NCI-H510A treated with DMSO at 0.1 percent for 48 hours (cell line): Measurements from ENCODE around the gene MYLK4.
"Not testable (repeated sequence)": the region's sequence is repeated elsewhere in the genome, so short reads cannot be mapped to it uniquely, and the experiment has no call there.

Experiments used
- DNase-seq: peaks from one replicate; lab custom pipeline; 2025; lab: John Stamatoyannopoulos, UW

The MYLK4 gene

DNA sequence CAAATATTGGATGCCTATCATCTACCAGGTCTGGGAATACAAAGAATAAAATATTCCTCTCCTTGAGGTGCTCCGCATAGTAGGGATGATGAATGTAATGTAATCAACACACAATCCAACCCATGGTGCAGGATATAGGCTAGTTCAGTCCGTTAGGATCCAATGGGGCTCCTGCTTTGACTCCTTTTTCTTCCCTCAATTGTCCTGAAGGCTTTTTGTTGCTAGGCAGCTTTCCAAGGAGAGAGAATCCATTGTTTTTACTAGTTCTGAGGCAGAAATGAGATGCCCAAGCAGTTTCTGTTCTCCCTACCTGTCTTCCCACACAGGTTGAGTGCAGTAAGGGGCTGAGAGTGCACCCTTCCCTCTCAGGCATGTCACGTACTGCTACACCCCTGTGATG, 26.5 kb upstream of the MYLK4 start:
- DNase-seq: no peak

GRCh38 chr6:2775003-2775402, 24.3 kb upstream of the MYLK4 start:
- no peak for DNase-seq

- no peak for DNase-seq
Measured at GRCh38 chr6:2773449-2773848, 22.7 kb upstream of the MYLK4 start.

- no peak for DNase-seq
Measured at GRCh38 chr6:2772840-2773239, 22.1 kb upstream of the MYLK4 start.

GRCh38 chr6:2771079-2771478, 20.4 kb upstream of the MYLK4 start:
- DNase-seq: no peak

GRCh38 chr6:2770171-2770570, 19.4 kb upstream of the MYLK4 start:
- DNase-seq: no peak

GRCh38 chr6:2768696-2769095, 18.0 kb upstream of the MYLK4 start:
- DNase-seq: no peak

DNA sequence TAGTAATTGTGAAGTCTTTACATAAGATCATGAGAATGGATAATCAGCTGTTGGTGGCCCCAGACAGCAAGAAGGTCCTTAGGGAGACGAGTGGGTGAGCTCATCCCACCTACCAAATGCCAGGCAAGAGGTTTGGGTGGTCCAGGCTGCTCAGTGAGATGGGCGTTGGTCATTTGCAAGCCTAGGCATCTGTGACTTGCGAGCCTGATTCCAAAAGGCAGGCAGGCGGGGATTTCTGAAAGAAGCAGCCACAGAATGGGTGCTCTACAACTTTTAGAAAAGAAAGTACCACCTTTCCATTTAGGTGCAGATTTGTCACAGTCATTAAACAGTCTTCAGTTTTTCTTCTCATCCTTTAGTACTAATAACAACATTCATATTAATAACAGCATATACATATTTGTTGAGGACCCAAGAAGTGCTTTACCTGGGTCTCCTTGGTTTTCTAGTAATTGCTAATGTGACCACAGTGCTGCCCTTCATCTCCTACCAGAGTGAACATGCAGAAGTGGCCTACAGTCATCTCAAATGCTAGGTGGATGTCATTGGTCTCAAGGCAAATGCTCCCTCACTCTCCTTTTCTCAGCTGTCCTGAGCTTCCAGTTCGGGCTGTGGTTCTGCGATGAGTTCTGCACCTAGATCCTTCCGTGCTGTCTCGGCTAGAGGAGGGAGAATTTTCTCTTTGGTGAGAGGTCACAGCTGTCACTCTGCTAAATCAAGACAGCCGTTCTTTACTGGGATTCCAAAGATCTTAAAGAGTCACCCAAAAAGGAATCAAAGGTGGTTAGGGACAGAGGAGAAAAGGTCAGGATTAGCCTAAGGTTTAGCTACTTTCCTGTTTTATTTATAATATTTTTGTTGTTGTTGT, 17.2 kb upstream of the MYLK4 start:
- no peak for DNase-seq

DNA sequence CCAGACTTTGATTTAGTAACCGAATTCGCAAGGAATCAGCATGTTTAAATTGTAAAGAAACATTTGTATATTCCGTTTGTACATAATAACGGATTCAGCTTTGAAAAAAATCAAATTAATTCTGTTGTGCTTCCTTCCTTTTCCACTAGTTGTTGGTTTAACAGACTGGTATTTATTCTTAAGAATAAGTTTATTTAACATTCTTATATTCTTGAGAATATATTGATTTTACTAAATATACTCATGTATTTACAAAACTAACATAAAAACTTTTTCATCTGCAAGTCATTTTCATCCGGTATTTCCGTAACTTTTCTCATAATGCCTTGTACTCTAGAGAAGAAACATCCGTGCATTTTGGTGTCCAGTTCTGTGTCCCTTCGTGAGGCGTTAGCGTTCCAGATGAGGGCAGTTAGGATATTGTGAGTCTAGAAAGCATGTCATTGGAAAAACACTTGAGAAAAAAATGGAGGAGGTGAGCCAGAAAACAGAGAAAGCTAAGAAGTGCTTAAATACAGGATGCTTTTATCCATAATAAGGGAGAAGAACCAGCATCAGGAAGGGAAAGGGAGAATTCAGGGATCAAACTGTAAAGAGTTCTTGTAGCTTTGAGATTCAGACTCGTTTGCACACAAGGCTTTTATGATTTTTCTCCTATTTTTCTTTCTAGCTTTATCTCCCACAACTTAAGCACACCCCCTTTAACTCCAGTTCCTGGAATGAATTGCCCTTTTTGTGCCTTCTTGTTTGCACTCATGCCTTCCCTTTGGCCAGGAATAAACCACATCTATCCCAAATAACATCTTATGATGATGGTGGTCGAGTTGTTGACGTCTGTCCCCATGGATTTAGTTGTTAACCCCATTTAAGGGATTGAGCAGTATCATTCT, 16.3 kb upstream of the MYLK4 start:
- DNase-seq: no peak

DNA sequence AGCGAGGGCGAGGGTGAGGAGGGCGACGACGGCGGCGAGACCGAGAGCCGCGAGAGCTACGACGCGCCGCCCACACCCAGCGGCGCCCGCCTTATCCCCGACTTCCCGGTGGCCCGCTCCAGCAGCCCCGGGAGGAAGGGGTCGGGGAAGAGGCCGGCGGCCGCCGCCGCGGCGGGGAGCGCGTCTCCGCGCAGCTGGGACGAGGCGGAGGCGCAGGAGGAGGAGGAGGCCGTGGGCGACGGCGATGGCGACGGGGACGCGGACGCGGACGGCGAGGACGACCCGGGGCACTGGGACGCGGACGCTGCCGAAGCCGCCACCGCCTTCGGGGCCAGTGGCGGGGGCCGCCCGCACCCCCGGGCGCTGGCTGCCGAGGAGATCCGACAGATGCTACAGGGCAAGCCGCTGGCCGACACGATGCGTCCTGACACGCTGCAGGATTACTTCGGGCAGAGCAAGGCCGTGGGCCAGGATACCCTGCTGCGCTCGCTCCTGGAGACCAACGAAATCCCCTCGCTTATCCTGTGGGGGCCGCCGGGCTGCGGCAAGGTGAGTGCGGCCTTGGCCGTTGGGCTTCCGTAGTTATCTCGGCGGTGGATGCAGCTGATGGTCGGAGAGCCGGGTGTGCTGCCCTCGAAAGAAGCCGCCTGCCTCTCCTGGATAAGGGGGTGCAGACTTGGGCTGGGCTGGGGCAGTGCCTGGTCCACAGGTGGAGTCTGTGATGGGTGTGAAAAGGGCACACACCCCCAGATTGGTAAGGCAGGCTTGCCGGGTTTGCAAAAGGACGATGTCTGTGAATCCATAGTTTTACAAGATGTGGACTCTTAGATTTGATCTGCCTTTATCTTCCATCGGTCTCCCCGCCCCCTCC, 15.4 kb upstream of the MYLK4 start:
- peak; percentile 5 for DNase-seq

GRCh38 chr6:2765166-2765895, 14.6 kb upstream of the MYLK4 start, which contains the start of gene WRNIP1:
WRNIP1 (plus strand) TSS chr6:2765393; CDS start chr6:2765623, 230 bp downstream.
- DNase-seq: peak; percentile 89

DNA sequence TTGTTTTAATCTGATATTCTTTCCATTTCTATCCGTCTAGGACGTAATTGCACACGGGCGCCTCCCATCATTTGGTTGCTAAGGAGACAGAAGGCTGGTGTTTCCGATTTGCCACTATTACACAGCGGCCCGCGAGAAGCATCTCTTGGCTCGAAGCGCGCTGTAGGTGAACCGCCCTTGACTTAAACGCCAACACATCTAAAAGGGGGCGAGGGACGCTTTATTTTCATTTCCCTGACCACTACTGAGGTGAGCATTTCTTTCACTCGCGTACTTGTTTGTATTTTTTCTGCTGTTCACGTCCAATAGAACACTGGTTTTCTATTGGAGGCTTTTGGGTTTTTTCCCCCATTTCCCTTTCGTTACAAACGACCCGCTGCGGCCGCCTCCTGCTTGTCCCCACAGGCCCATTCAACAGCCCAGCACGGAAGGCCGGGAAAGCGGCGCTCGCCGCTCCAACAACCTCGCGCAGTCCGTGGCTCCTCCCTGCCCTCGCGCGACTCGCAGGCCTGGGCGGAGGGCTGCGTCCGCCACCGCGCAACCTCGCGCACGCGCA, 14.0 kb upstream of the MYLK4 start:
- peak; percentile 58 for DNase-seq

DNA sequence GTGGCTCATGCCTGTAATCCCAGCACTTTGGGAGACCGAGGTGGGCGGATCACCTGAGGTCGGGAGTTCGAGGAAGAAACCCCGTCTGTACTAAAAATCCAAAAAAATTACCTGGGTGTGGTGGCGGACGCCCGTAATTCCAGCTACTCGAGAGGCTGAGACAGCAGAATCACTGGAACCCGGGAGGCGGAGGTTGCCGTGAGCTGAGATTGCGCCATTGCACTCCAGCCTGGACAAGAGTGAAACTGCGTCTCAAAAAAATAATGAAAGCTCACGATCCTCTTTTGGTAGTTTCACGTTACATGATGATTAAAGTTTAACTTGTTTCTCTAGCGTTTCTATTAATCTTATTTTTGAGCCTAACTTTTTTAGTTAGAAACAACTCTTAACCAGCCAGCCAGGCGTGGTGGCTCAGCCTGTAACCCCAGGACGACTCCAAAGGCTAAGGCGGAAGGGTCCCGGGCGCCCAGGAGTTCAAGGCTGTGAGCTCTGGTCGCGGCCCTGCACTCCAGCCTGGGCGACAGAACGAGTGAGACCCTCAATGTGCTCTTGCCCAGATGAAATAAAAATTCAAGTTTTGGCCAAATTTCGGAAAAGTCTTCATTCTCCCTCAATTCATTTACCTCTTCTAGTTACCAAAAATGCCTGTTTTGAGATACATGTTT, 13.3 kb upstream of the MYLK4 start:
- DNase-seq: peak; percentile 41

DNA sequence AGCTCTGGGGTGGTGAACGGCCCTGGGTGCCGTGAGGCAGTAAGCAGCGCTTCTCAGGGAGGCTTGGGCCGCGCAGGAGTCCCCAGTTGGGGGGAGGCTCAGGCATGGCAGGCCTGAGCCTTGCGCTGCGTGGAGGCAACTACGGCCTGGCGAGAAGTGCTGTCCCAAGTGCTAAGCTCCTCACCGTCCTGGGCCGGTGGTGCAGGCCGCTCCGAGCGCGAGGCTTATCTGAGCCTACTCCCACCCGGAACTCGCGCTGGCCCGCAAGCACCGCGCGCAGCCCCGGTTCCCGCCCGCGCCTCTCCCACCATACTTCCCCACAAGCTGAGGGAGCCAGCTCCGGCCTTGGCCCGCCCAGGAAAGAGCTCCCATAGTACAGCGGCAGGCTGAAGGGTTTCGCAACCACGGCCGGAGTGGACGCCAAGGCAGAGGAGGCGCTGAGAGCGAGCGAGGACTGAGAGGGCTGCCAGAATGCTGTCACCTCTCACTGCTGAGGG, 12.7 kb upstream of the MYLK4 start:
- no peak for DNase-seq

- not testable (repeated sequence) for DNase-seq
Measured at GRCh38 chr6:2762868-2763267, 12.1 kb upstream of the MYLK4 start.

GRCh38 chr6:2760882-2761842, 10.4 kb upstream of the MYLK4 start:
- DNase-seq: no peak

GRCh38 chr6:2758980-2759379, 8.3 kb upstream of the MYLK4 start:
- no peak for DNase-seq

DNA sequence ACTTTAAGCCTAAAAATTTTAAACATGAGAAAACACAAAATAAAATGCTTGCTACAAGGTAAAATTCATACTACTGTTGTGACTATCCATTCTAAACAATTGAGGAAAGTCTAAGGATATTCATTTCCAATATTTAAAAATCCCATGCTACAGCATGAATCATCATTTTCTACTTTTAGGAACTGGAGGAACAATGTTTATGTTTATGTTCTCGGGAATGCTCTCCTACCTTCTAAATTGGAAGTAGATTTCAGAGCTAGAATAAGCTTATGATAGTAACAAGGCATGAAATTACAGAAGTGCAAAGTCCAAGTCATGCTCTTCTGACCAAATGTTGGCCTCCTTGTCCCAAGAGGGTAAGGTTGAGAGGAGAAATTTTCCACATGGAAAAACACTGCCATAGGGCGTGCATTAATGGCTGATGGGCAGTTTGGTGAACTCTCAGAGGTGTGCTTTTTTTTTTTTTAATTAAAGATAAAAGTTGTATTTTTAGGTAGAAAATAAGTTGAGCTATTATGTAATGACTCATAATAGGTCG, 6.0 kb upstream of the MYLK4 start:
- DNase-seq: no peak

GRCh38 chr6:2756241-2756640, 5.5 kb upstream of the MYLK4 start:
- no peak for DNase-seq
